GM19023 (cell line): ENCODE results near the gene KRTAP20-3.

Source experiments
- ATAC-seq: cut with Tn5 transposase; IDR thresholded peaks from one replicate; pipeline ENCODE4 v1.9.1; 2021; ENCODE audit warnings: mild to moderate bottlenecking, moderate library complexity; ENCODE audit not compliant: unreplicated experiment

The KRTAP20-3 gene

DNA sequence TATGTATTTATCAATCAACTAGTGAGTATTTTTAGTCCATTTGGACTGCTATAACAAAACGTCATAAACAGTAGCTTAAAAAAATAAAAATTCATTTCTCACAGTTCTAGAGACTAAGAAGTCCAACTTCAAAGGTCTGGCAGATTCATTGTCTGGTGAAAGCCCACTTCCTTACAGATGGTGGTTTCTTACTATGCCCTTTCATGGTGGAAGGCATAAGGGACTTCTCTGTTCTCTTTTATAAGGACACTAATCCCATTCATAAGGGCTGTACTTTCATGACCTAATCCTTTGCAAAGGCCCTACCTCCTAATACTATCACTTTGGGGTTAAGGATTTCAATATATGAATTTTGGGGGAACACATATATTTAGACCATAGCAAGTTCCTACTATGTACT lies 37.9 kb downstream of the KRTAP20-3 start:
- ATAC-seq = no peak

DNA sequence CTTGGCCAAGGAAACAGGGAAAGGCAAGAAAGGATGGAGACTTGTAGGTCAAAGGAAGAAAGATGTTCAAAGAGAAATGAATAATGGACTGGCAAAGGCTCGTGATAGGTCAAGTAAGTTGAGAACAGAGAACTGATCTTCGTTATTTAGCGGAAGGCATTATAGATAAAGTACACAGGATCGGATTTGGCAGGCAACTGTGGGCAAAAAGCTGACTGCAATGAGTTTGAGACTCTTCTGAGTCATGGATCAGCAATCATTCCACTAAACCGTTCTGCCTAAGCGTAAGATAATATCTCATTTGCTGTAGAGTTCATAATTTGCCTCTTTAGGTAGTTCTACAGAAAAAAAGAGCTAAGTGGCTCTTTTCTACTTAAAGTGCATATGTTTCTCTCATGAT lies 41.8 kb downstream of the KRTAP20-3 start:
- ATAC-seq = no peak

DNA sequence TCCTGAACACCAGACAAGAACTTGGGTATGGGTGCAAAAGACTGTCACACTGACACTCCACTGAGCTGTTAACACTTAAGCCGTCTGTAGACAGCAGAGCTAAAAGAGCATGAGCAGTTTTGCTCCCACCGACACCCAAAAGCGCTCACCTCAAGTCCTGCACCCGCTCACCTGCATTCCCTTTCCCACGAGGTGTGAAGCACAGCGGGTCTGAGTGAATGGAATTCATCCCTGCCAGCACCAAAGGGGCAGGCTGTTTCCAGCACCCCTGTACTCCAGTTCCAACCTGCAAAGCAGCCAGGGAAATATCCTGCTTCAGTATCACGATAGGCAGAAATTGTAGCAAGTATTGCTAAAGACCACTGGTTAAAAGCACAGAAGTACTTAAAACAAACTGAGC lies 47.2 kb downstream of the KRTAP20-3 start:
- ATAC-seq = no peak
